DOHH2 (cell line): Measurements from ENCODE around the gene LRRC25.

ENCODE experiments used
- H3F3A ChIP-seq: fragments of 200-600 bp; sonication (generic), shearing (Covaris generic); 2 replicates; pipeline ENCODE4 v1.6.0; 2016; ENCODE audit warnings: antibody characterized with exemption, mild to moderate bottlenecking; ENCODE audit not compliant: control insufficient read depth, insufficient read depth
- H3K27ac ChIP-seq: fragments of 200-600 bp; sonication (generic); 2 replicates; pipeline ENCODE4 v1.5.1; 2014; ENCODE audit warnings: low read depth, mild to moderate bottlenecking, low read length, moderate library complexity
- H3K27me3 ChIP-seq: fragments of 200-600 bp; sonication (generic); 2 replicates; pipeline ENCODE4 v1.6.1; 2014; ENCODE audit warnings: mild to moderate bottlenecking, low read length, mixed read lengths; ENCODE audit not compliant: control insufficient read depth
- H3K36me3 ChIP-seq: fragments of 200-600 bp; sonication (generic); 2 replicates; pipeline ENCODE4 v1.6.1; 2014; ENCODE audit warnings: mild to moderate bottlenecking, low read length, moderate library complexity, mixed read lengths; ENCODE audit not compliant: control insufficient read depth
- H3K4me1 ChIP-seq: fragments of 200-600 bp; sonication (generic); 2 replicates; pipeline ENCODE4 v1.6.1; 2014; ENCODE audit warnings: mild to moderate bottlenecking, low read length, mixed read lengths; ENCODE audit not compliant: control insufficient read depth
- H3K4me2 ChIP-seq: fragments of 200-600 bp; sonication (generic); 2 replicates; pipeline ENCODE4 v1.6.0; 2014; ENCODE audit warnings: mild to moderate bottlenecking, low read length, moderate library complexity
- H3K4me3 ChIP-seq: fragments of 200-600 bp; sonication (generic); 2 replicates; pipeline ENCODE4 v1.5.1; 2014; ENCODE audit warnings: mild to moderate bottlenecking, low read length, mixed read lengths
- H3K79me2 ChIP-seq: fragments of 200-600 bp; sonication (generic); 2 replicates; pipeline ENCODE4 v1.6.1; 2014; ENCODE audit warnings: mild to moderate bottlenecking, low read length, mixed read lengths; ENCODE audit not compliant: control insufficient read depth
- H3K9me2 ChIP-seq: fragments of 200-600 bp; sonication (generic); replicated peaks from 2 replicates; pipeline ENCODE4 v1.6.1; 2014; ENCODE audit warnings: mild to moderate bottlenecking, low read length, mixed read lengths; ENCODE audit not compliant: control insufficient read depth
- H3K9me3 ChIP-seq: fragments of 200-600 bp; sonication (generic); 2 replicates; pipeline ENCODE4 v1.6.1; 2014; ENCODE audit warnings: antibody characterized with exemption, low read length, mixed read lengths; ENCODE audit not compliant: control insufficient read depth, insufficient read depth
- H4K20me1 ChIP-seq: fragments of 200-600 bp; sonication (generic); 2 replicates; pipeline ENCODE4 v1.6.0; 2014; ENCODE audit warnings: low read depth, mild to moderate bottlenecking, antibody characterized with exemption, low read length, moderate library complexity; ENCODE audit not compliant: control insufficient read depth, insufficient read depth
- CTCF ChIP-seq: fragments of 200-600 bp; sonication (generic); IDR thresholded peaks from one replicate; pipeline ENCODE4 v1.5.1; 2014; ENCODE audit warnings: antibody characterized with exemption, mild to moderate bottlenecking, low read depth, low read length; ENCODE audit not compliant: poor library complexity, severe bottlenecking
- EZH2phosphoT487 ChIP-seq: fragments of 200-600 bp; sonication (generic); IDR thresholded peaks from 2 replicates; pipeline ENCODE4 v1.6.1; 2017; ENCODE audit warnings: borderline replicate concordance, mild to moderate bottlenecking, antibody characterized with exemption, low read length, moderate library complexity, mixed read lengths

The LRRC25 gene

DNA sequence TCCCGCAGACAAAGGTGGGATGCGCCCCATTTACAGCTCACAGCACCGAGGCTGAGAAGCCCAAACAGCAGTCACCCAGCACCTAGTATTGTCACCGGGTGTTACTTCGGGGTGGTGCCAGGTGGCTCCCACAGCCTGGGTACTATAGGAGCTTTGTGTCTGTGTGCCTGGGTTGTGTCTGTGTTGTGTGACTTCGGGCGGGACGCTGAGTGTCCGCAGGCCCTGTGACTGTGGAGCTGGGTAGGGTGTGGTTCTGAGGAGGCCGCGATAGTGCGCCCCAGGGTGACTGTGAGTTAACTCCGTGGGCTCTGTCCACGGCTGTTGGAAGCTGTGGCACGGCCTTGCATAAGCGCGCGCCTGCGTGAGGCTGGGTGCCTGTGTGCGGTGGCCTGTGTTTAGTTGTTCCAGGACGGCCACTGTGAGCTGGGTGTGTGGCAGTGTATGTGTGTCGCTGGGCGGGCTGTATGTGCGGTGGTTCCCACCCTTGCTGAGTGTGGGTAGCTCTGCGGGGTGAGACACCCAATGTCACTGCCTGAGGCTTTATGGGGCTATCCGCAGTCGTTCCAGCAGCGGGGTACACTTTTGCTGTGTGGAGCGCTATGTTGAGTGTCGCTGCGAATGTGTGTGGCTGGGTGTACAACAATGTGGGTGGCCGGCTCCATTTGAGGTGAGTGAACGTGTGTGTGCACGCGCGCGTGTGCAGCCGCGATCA, 21.2 kb upstream of the LRRC25 start:
- H3K4me1 ChIP-seq: peaks cover 79% of the 10 kb centered on the region
- peaks cover 26% of the 10 kb centered on the region for H3K36me3 ChIP-seq
- H3K79me2 ChIP-seq: peaks cover 42% of the 10 kb centered on the region
- peaks cover 36% of the 10 kb centered on the region for H3F3A ChIP-seq
- H3K27me3 ChIP-seq: no peaks in the 10 kb centered on the region
- H3K27ac ChIP-seq: peak overlapping the region; percentile 87
- no peaks in the 10 kb centered on the region for H3K9me2 ChIP-seq
- H3K4me2 ChIP-seq: peak overlapping the region; percentile 78
- H3K4me3 ChIP-seq: peak overlapping the region; percentile 90
- TF ChIP-seq CTCF (no peak), EZH2phosphoT487 (no peak)
- H4K20me1 ChIP-seq: peaks cover 9% of the 10 kb centered on the region; the same call in 1 of the 2 replicates
- H3K9me3 ChIP-seq: no peaks in the 10 kb centered on the region

DNA sequence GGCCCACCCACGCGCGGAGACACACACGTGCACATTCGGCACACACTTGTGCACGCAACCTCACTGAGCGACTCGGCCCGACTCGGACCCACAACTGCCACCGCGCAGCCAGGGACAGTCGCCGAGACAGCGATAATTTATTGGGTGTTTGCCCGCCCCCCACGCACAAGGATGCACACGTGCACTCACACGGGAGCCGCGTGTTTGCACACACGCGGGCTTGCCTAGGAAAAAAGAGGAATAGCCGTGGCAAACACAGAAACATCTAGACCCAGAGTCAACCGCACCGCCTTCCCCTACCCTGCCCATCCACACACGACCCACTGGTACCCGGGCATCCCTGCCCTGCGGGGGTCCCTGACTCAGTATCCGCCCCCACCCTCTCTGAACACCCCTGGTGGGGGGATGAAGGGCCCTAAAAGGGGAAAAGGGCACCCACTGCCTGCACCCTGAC, 20.6 kb upstream of the LRRC25 start:
- peaks cover 74% of the 10 kb centered on the region for H3K4me1 ChIP-seq
- H3K9me3 ChIP-seq: no peaks in the 10 kb centered on the region
- peaks cover 4% of the 10 kb centered on the region; the same call in 1 of the 2 replicates for H4K20me1 ChIP-seq
- no peaks in the 10 kb centered on the region for H3K9me2 ChIP-seq
- H3K27ac ChIP-seq: peak overlapping the region; percentile 87
- H3K4me2 ChIP-seq: peak overlapping the region; percentile 78
- H3K27me3 ChIP-seq: no peaks in the 10 kb centered on the region
- H3K79me2 ChIP-seq: peaks cover 36% of the 10 kb centered on the region
- H3K36me3 ChIP-seq: peaks cover 20% of the 10 kb centered on the region
- peak overlapping the region; percentile 90 for H3K4me3 ChIP-seq
- no peak for TF ChIP-seq CTCF
- no peak for TF ChIP-seq EZH2phosphoT487
- H3F3A ChIP-seq: peaks cover 36% of the 10 kb centered on the region

GRCh38 chr19:18417250-18418028, 20.0 kb upstream of the LRRC25 start:
- H3K27me3 ChIP-seq: no peaks in the 10 kb centered on the region
- peaks cover 30% of the 10 kb centered on the region for H3K79me2 ChIP-seq
- no peak for TF ChIP-seq CTCF
- no peak for TF ChIP-seq EZH2phosphoT487
- H3K9me2 ChIP-seq: no peaks in the 10 kb centered on the region
- no peaks in the 10 kb centered on the region for H3K9me3 ChIP-seq
- peak overlapping the region; percentile 90 for H3K4me3 ChIP-seq
- peaks cover 14% of the 10 kb centered on the region for H3K36me3 ChIP-seq
- H3K27ac ChIP-seq: peak overlapping the region; percentile 87
- H4K20me1 ChIP-seq: no peaks in the 10 kb centered on the region
- peaks cover 67% of the 10 kb centered on the region for H3K4me1 ChIP-seq
- H3K4me2 ChIP-seq: peak overlapping the region; percentile 78
- H3F3A ChIP-seq: peaks cover 36% of the 10 kb centered on the region
